Epithelial cell of proximal tubule (primary cell): ENCODE data around the gene ARFGAP2. TPM values are rescaled to one million over a fixed set of nuclear protein-coding genes. Genes with fewer than 3 reads are reported as not detected.

Experiments used
- DNase-seq: peaks from one replicate; pipeline ENCODE4 v3.0.0-alpha.2; 2011; ENCODE audit warnings: low read depth
- H3K4me3 ChIP-seq: 2 replicates; pipeline ENCODE4 v1.5.1; 2011; ENCODE audit warnings: low read depth, mild to moderate bottlenecking, low read length
- total RNA-seq: library from RNA; depleted of rRNA; stranded (reverse); fragments of >200 nt; gene quantifications from 2 replicates; pipeline ENCODE4 v1.2.3, GENCODE V29; 2015
- TF ChIP-seq, protein P1 (sequence below): conservative IDR thresholded peaks from 2 replicates; pipeline ENCODE4 v1.5.1; 2012; ENCODE audit warnings: low read depth, mild to moderate bottlenecking, low read length

The ARFGAP2 gene
- total RNA-seq, 1 donor from 2014 or later = 94.0 TPM

DNA sequence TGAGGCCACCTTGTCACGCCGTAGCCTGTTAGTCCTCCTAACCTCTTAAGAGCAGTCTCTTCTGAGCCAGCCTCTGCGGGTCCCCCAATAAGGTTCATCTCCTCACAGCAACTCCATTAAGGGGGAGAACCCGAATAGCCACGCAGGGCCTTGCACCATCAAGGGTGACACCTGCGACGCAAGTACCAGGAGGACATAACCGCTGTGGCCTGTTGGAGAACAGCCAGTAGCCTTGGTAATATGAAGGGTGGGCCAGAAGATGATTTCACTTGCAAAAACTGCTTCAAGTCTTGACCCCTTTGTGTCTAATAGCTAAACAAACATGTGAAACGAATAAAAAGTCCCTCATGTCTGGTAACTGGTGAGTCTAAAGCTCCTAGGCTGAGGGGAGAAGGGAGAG is 14.8 kb downstream of the ARFGAP2 start:
- TF ChIP-seq, protein P1, sequence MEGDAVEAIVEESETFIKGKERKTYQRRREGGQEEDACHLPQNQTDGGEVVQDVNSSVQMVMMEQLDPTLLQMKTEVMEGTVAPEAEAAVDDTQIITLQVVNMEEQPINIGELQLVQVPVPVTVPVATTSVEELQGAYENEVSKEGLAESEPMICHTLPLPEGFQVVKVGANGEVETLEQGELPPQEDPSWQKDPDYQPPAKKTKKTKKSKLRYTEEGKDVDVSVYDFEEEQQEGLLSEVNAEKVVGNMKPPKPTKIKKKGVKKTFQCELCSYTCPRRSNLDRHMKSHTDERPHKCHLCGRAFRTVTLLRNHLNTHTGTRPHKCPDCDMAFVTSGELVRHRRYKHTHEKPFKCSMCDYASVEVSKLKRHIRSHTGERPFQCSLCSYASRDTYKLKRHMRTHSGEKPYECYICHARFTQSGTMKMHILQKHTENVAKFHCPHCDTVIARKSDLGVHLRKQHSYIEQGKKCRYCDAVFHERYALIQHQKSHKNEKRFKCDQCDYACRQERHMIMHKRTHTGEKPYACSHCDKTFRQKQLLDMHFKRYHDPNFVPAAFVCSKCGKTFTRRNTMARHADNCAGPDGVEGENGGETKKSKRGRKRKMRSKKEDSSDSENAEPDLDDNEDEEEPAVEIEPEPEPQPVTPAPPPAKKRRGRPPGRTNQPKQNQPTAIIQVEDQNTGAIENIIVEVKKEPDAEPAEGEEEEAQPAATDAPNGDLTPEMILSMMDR = no peak
- H3K4me3 ChIP-seq = no peak overlapping the region
- DNase-seq = no peak

DNA sequence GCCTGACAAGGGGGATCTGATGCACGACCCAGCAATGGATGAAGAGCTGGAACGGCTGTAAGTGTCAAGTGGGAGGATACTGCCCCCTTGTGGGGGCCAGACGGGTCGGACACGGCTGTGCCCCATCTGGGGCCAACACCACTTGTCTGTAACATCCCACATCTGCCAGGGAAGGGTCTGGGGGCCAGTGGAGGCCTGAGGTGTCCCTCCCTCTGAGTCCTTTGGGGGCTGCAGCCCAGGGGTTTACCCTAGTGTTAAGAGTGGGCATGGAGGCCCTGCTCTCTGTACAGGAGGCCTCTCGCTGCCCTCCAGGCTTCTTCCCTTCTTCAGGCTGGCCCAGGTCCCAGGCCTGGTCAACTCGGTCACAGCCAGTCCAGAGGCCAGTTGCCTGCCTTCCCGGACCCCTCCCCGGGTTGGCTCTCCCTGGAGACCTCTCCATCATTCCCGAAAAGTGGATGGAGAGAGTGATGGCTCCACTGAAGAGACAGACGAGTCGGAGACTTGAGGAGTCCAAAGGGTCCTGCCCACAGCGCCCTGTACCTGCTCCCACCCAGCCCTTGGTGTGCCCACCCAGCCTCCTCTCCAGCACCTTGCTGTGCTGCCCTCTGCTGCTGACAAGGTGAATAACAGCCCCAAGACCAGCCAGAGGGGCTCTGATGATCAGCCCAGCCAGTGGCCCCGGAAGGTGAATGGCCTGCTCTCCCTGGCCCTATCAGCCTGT is 15.4 kb downstream of the ARFGAP2 start:
- TF ChIP-seq, protein P1 = peak; percentile 88
- DNase-seq = no peak
- H3K4me3 ChIP-seq = no peak overlapping the region

DNA sequence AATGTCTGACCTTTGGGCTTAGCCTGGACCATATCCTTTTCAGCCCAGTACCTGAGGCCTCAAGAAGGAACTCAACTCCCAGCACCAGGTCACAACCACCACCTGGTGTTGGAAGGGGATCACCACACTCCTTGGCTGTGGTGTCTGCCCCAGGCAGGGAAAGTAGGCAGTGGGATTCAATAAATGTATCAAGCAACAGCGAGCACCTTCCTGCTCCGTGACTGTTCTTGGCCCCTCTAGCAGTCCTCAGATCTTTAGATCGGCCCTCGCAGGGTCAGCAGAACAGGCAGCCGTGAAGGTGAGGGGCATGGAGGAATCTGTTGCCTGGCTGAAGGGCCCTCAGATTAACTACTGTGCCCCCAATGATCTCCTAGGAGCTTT is 15.9 kb downstream of the ARFGAP2 start:
- H3K4me3 ChIP-seq = no peak overlapping the region
- TF ChIP-seq, protein P1 = no peak
- DNase-seq = no peak

DNA sequence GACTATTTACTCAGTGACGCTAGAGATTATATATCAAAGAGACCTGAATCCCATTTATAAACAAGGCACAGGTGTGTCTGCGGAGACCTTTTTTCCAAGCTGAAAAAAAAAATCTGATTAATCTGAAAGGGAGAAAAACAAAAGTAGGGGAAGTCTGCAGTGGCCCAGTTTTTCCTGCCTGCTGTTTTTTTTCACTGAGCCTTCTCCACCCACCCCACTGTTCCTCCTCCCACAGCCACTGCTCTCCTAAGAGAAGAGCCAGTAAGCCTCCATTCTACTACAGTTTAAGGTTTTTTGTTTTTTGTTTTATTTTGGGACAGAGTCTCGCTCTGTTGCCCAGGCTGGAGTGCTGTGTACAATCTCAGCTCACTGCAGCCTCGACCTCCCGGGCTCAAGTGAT is 18.4 kb downstream of the ARFGAP2 start:
- H3K4me3 ChIP-seq = no peak overlapping the region
- no peak for DNase-seq
- TF ChIP-seq, protein P1 = no peak

DNA sequence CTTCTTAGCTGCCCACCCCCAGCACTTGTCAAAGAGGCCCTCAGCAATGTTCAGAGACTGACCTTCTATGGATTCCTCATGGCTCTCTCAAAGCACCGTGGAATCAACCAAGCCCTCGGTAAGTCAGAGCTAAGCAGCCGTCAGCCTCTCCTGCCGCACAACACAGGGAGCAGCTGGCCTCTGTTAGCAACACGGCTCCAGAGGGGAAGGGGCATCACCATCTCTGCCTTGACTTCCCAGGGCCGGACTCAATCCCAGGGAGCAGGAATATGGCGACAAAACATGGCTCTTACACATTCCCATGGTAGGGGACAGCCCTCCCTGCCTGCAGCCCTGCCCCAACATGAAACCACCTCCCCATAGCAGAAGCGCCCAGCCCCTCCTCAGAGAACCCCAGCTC is 18.9 kb downstream of the ARFGAP2 start:
- TF ChIP-seq, protein P1 = no peak
- no peak for DNase-seq
- no peak overlapping the region for H3K4me3 ChIP-seq

DNA sequence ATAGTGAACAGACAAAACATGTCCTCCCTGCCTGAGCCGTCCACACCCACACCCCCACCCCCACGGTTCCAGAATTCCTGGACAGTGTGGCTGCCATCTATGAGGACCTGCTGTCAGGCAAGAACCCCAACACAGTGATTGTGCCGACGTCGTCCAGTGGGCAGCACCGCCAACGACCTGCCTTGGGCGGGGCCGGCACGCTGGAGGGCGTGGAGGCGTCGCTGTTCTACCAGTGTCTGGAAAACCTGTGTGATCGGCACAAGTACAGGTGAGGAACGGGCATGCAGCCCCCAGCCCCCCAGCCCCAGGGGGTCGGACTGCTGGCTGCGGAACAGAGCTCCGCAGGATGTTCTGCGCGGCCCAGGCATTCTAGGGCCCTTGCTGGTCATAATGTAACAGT is 19.7 kb downstream of the ARFGAP2 start:
- no peak for DNase-seq
- no peak overlapping the region for H3K4me3 ChIP-seq
- TF ChIP-seq, protein P1 = no peak

DNA sequence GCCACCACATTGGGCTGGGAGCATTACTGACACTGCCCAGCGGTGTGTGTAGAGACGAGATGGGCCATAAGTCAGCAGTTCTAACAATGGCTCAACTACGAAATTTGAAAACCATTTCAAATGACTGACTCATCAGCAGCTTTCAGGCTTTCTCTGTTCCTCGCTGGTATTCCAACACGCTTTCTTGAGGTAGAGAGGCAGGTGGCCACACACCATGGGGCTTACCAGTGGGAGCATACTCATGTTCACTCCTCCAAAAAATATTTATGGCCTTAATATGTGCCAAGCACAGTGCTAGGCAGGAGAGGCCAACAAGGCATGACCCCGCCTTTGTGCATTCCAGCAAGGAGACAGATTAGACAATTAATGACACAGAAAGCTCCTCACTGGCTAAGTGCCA is 20.3 kb downstream of the ARFGAP2 start:
- DNase-seq = no peak
- TF ChIP-seq, protein P1 = no peak

More for the DNA sequence above, 20.3 kb downstream of the ARFGAP2 start:
- H3K4me3 ChIP-seq = no peak overlapping the region
